Heart left ventricle (tissue), 16 donors: ENCODE data around the gene PLEKHG3. TPM values are rescaled to one million over a fixed set of nuclear protein-coding genes. Genes with fewer than 3 reads are reported as not detected.
A peak's percentile ranks its signal among the peaks of the same experiment; 100 is the strongest.

Experiments
- ATAC-seq, 4 donors: fragments of 200-7000 bp; cut with Tn5 transposase; one replicate each; pipeline ENCODE4 v1.9.1; 2020 to 2022; ENCODE audit warnings: moderate library complexity in 4 of 4, mild to moderate bottlenecking in 3 of 4, moderate number of reproducible peaks in 1 of 4
- DNase-seq, 5 donors: peaks; one replicate each; pipeline ENCODE4 v3.0.0-alpha.2; 2020
- H3K27ac ChIP-seq, 12 donors: fragments of 200-600 bp; sonication (generic) in 4 of 12; one replicate each; pipeline versions ENCODE4 v1.5.0 to v1.8.0; 2016 to 2022; ENCODE audit warnings: mild to moderate bottlenecking in 2 of 12
- H3K27me3 ChIP-seq, 9 donors: fragments of 200-600 bp; sonication (generic) in 2 of 9; one replicate each; pipeline versions ENCODE4 v1.5.1 to v1.8.0; 2016 to 2022; ENCODE audit warnings: mild to moderate bottlenecking in 3 of 9
- H3K36me3 ChIP-seq, 9 donors: fragments of 200-600 bp; sonication (generic) in 2 of 9; one replicate each; pipeline versions ENCODE4 v1.5.0 to v1.8.0; 2018 to 2022; ENCODE audit warnings: mild to moderate bottlenecking in 2 of 9
- H3K4me1 ChIP-seq, 12 donors: fragments of 200-600 bp; sonication (generic) in 4 of 12; one replicate each; pipeline versions ENCODE4 v1.5.0 to v1.8.0; 2016 to 2022; ENCODE audit warnings: mild to moderate bottlenecking in 3 of 12
- H3K4me3 ChIP-seq, 12 donors: fragments of 200-600 bp; sonication (generic) in 4 of 12; one replicate each; pipeline versions ENCODE4 v1.5.0 to v1.8.0; 2017 to 2022; ENCODE audit warnings: mild to moderate bottlenecking in 9 of 12, moderate library complexity in 4 of 12
- H3K9me3 ChIP-seq, 12 donors: fragments of 200-600 bp; sonication (generic) in 4 of 12; one replicate each; pipeline versions ENCODE4 v1.5.0 to v1.8.0; 2016 to 2022; ENCODE audit warnings: mild to moderate bottlenecking in 1 of 12
- POLR2A ChIP-seq, 2 donors: fragments of 450-650 bp; IDR thresholded peaks; one replicate each; pipeline ENCODE4 v1.6.1; 2017; ENCODE audit warnings: antibody characterized with exemption in 2 of 2, mild to moderate bottlenecking in 2 of 2, moderate library complexity in 2 of 2
- WGBS, 4 donors: extraction: QIAGEN DNeasy Blood & Tissue Kit in 2 of 4; methylation state at CpG; one replicate each; pipeline versions ENCODE4 v1.1.5 to v1.1.7; 2013 to 2018; 5-methylcytosine and 5-hydroxymethylcytosine counted together
- intact Hi-C, 10 donors: fragments of 100-400 bp; cut with DNase I; formaldehyde crosslinking; loops; one replicate each; pipeline versions ENCODE4 v1.11.1 to v1.14.2; 2022
- polyA plus RNA-seq, 2 donors: library from polyadenylated mRNA; stranded (reverse); fragments of 200-250 nt; gene quantifications; one replicate each; pipeline ENCODE4 v1.2.3, GENCODE V29; 2013
- total RNA-seq, 9 donors: library from RNA; depleted of rRNA in 2 of 9; stranded (reverse); fragments of >200 nt in 2 of 9; fragmentation: NEBNext Ultra II Directional in 3 of 9; extraction: Animal tissue kit (Norgen Biotek cat#: 25700) in 3 of 9; gene quantifications; one replicate each; pipeline versions ENCODE4 v1.1.0 to v1.2.4, GENCODE V29; 2016 to 2023
- TF ChIP-seq, protein P1 (sequence below), 12 donors: fragments of 200-600 bp; sonication (generic) in 4 of 12; IDR thresholded peaks; one replicate each; pipeline versions ENCODE4 v1.5.0 to v1.8.0; 2018 to 2022; ENCODE audit warnings: antibody characterized with exemption in 12 of 12, mild to moderate bottlenecking in 5 of 12
- donor health status: ischemic (EF 13 %, LVEDD 7.1; RV severe dilation, severe dysfunction).
- donor health status: healthy with polysubstance abuse.
- donor health status: DM: no; HTN: yes; CAD: no.
- donor health status: DM: no; HTN: no; CAD: no.
- donor health status: ischemic (EF 25% LVEDD 6.9; RV normal size, moderate dysfunction).
- donor health status: ischemic (EF 25% LVEDD 5.7; RV mildly dilated, moderate dysfunction).
- donor health status: healthy.
- donor health status: DM: yes; HTN: yes; CAD: no.
- donor health status: ischemic (EF 35%, LVEDD 5.7; RV mildly dilated, moderate dysfunction).
- donor health status: nonischemic (EF 11% LVEDD 7.7; RV severe dilation, severe dysfunction).
- donor health status: DM: yes; HTN: yes; CAD: no.
- donor health status: PGD.
- donor health status: ischemic (EF 29% LVEDD 5.4; RV normal size, mild dysfunction).
- donor health status: nonischemic (EF 23%, LVEDD 6.1; RV moderate dilation, normal function).

Gene PLEKHG3
- total and polyA plus RNA-seq, 11 donors, result 7.0 to 34.3 (median 17.8) TPM

DNA sequence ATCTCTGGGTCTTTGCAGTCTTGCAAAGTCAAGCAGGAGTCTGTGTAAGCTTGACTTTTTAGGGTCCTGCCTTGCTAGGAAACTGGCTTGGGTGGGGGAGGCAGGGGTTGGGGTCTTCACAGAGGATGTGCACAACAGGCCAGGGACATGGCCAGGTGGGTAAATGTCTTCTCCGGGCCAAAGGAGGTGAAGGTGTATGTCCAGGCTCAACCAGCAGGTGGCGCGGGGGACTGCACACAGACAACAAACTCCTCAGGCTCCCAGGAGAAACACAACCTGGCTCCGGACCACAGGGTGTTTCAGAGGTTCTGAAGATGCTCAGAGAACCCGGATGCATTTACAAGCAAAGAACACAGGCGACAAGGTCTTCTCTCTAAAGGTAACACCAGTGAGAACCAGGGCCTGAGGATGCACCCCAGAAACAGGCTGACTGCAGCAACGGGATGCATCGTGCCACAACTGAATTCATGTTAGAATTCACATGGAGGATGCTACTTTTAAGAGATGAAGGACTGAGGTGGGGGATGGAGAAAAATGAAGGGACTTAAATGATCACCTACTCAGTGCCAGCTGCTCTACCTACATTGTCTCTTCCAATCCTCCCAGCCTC, 56.0 kb downstream of the PLEKHG3 start:
- H3K9me3 ChIP-seq, result no peaks in the 10 kb centered on the region
- intact Hi-C loops, result loop anchor here in 2 of 10 donors (5.0 to 10.0 kb wide), 3 partner anchors 53 to 215 kb away; partner anchors contain the start of genes HSPA2 (in 1 of the 2) and PPP1R36 (in 1 of the 2)
- H3K4me1 ChIP-seq, result peaks cover 0 to 89% (median 72%) of the 10 kb centered on the region in 12 donors
- peaks cover 0 to 7% (median 0%) of the 10 kb centered on the region in 9 donors for H3K36me3 ChIP-seq
- WGBS, 4 donors, result 61 to 67% (median 65%) methylated on average over 8 of the region's 8 CpGs
- no peak for ATAC-seq
- no peak for TF ChIP-seq POLR2A (IDR thresholded peaks at IDR 0.05)
- TF ChIP-seq, protein P1, sequence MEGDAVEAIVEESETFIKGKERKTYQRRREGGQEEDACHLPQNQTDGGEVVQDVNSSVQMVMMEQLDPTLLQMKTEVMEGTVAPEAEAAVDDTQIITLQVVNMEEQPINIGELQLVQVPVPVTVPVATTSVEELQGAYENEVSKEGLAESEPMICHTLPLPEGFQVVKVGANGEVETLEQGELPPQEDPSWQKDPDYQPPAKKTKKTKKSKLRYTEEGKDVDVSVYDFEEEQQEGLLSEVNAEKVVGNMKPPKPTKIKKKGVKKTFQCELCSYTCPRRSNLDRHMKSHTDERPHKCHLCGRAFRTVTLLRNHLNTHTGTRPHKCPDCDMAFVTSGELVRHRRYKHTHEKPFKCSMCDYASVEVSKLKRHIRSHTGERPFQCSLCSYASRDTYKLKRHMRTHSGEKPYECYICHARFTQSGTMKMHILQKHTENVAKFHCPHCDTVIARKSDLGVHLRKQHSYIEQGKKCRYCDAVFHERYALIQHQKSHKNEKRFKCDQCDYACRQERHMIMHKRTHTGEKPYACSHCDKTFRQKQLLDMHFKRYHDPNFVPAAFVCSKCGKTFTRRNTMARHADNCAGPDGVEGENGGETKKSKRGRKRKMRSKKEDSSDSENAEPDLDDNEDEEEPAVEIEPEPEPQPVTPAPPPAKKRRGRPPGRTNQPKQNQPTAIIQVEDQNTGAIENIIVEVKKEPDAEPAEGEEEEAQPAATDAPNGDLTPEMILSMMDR (IDR thresholded peaks at IDR 0.05), result peak; percentile 39 to 63 (median 55)
- H3K27me3 ChIP-seq, result no peaks in the 10 kb centered on the region
- no peak overlapping the region for H3K4me3 ChIP-seq
- peak in 2 of 5 donors; percentile 54 to 61 for DNase-seq
- peak overlapping the region in 4 of 12 donors; percentile 70 to 87 (median 82) for H3K27ac ChIP-seq

DNA sequence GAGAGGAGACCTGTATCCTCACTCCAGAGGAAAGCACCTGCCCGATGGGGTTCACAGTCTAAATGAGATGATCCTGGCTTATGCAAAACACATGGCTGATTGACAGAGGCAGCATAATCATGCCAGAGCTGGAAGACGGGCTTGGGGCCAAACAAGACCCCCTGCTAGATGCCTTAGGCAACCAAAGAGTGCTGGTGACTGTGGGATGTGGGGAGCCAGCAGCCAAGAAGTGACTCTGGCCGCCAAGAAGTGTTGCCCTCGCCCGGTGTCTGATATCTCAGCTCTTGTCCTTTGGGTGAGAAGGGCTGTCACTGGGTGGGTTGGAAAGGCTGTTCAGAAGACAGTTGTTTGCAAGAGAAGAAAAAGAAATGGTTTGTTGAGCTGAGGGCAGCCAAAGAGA, 56.7 kb downstream of the PLEKHG3 start:
- Histone ChIP-seq H3K4me1 (peaks cover 0 to 84% (median 72%) of the 10 kb centered on the region in 12 donors), H3K36me3 (peaks cover 0 to 9% (median 0%) of the 10 kb centered on the region in 9 donors), H3K9me3 (no peaks in the 10 kb centered on the region), H3K4me3 (no peak overlapping the region), H3K27me3 (no peaks in the 10 kb centered on the region), H3K27ac (peak overlapping the region in 7 of 12 donors; percentile 66 to 87 (median 81))
- no peak for ATAC-seq
- DNase-seq, result no peak
- 44 to 65% (median 58%) methylated on average over 4 to 5 of the region's 5 CpGs for WGBS, 4 donors
- intact Hi-C loops, result loop anchor here in 2 of 10 donors (5.0 to 10.0 kb wide), 3 partner anchors 54 to 216 kb away; partner anchors contain the start of genes HSPA2 (in 1 of the 2) and PPP1R36 (in 1 of the 2)
- TF ChIP-seq, protein P1 (IDR thresholded peaks at IDR 0.05), result no peak
- no peak for TF ChIP-seq POLR2A (IDR thresholded peaks at IDR 0.05)

DNA sequence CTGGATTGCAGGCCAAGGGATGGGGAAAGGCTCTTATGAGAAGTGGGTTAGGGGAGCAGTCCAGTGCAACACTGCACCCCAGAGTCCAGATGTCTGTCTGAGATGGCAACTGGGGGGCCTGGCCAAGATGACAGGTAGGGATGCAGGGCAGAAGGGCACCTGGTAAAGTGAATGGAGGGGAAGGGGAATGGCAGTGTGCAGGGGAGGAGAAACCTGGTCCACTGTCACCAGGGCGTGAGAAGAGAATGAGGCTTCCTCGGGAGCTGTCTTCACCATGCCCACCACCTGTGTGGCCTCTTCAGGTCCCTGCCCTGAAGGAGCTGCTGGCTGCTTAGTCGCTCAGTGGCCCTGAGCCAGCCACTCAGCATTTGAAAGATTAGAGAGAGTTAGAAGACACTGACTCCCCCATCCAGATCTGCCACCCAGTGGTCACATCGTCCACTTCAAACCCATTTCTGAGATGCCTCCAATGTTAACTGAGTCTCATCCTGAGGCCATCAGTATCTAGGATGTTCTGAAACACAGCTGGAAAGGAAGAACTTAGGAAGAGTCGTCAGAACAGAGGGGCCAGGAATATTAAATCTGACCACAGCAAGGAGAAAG, 57.3 kb downstream of the PLEKHG3 start:
- peak in 1 of 5 donors; percentile 46 for DNase-seq
- peak overlapping the region; percentile 47 to 87 (median 76) for H3K27ac ChIP-seq
- intact Hi-C loops, result loop anchor here in 3 of 10 donors (2.0 to 10.0 kb wide), 4 partner anchors 54 to 217 kb away; partner anchors contain the start of genes HSPA2 (in 1 of the 3) and PPP1R36 (in 1 of the 3)
- peaks cover 0 to 82% (median 71%) of the 10 kb centered on the region in 12 donors for H3K4me1 ChIP-seq
- no peak for ATAC-seq
- H3K27me3 ChIP-seq, result no peaks in the 10 kb centered on the region
- H3K9me3 ChIP-seq, result no peaks in the 10 kb centered on the region
- no peak for TF ChIP-seq POLR2A (IDR thresholded peaks at IDR 0.05)
- TF ChIP-seq, protein P1 (IDR thresholded peaks at IDR 0.05), result peak in 2 of 12 donors; percentile 9 to 12
- 27 to 35% (median 29%) methylated on average over 5 of the region's 5 CpGs for WGBS, 4 donors
- H3K36me3 ChIP-seq, result peaks cover 0 to 9% (median 0%) of the 10 kb centered on the region in 9 donors
- H3K4me3 ChIP-seq, result peak overlapping the region in 2 of 12 donors; percentile 5 to 7
